Psoas muscle (tissue), 8 donors: ENCODE data around the gene GLT6D1. TPM values are rescaled to one million over a fixed set of nuclear protein-coding genes. Genes with fewer than 3 reads are reported as not detected.

Source experiments
- ATAC-seq, 4 donors: fragments of 200-7000 bp; cut with Tn5 transposase; one replicate each; pipeline ENCODE4 v1.9.1; 2020; ENCODE audit warnings: moderate library complexity in 3 of 4, mild to moderate bottlenecking in 2 of 4
- DNase-seq, 2 donors: peaks; one replicate each; pipeline ENCODE4 v3.0.0-alpha.2; 2020
- H3K27ac ChIP-seq: fragments of 200-600 bp; one replicate; pipeline ENCODE4 v1.8.0; 2022
- H3K27me3 ChIP-seq, 3 donors: fragments of 200-600 bp in 1 of 3; one replicate each; pipeline versions ENCODE4 v1.6.1 to v1.8.0; 2013 to 2022; ENCODE audit warnings: low read length in 2 of 3, mild to moderate bottlenecking in 2 of 3, moderate library complexity in 1 of 3; ENCODE audit not compliant: insufficient read depth in 3 of 3
- H3K36me3 ChIP-seq, 2 donors: fragments of 200-600 bp in 1 of 2; one replicate each; pipeline versions ENCODE4 v1.6.1 to v1.8.0; 2013 to 2022; ENCODE audit warnings: low read depth in 1 of 2, mild to moderate bottlenecking in 1 of 2, moderate library complexity in 1 of 2; ENCODE audit not compliant: insufficient read depth in 1 of 2
- H3K4me1 ChIP-seq: fragments of 200-600 bp; one replicate; pipeline ENCODE4 v1.8.0; 2022
- H3K4me3 ChIP-seq: fragments of 200-600 bp; one replicate; pipeline ENCODE4 v1.8.0; 2022; ENCODE audit warnings: mild to moderate bottlenecking
- H3K9me3 ChIP-seq: fragments of 200-600 bp; one replicate; pipeline ENCODE4 v1.8.0; 2022
- WGBS, 3 donors: extraction: QIAGEN DNeasy Blood & Tissue Kit; methylation state at CpG; one replicate each; pipeline versions ENCODE4 v1.1.6 to v1.1.7; 2013; 5-methylcytosine and 5-hydroxymethylcytosine counted together
- intact Hi-C, 2 donors: fragments of 100-400 bp; cut with DNase I; formaldehyde crosslinking; loops; one replicate each; pipeline versions ENCODE4 v1.11.0 to v1.14.2; 2022
- polyA plus RNA-seq, 3 donors: library from polyadenylated mRNA; stranded (reverse); fragments of 200-250 nt; gene quantifications; one replicate each; pipeline ENCODE4 v1.2.3, GENCODE V29; 2013
- total RNA-seq, 4 donors: library from RNA; stranded (reverse); fragmentation: NEBNext Ultra II Directional in 2 of 4; extraction: Animal tissue kit (Norgen Biotek cat#: 25700) in 2 of 4; gene quantifications; one replicate each; pipeline versions ENCODE4 v1.2.1 to v1.2.4, GENCODE V29; 2021 to 2023
- TF ChIP-seq, protein P1 (sequence below): fragments of 200-600 bp; IDR thresholded peaks from one replicate; pipeline ENCODE4 v1.8.0; 2022; ENCODE audit warnings: antibody characterized with exemption
- donor health status: healthy with polysubstance abuse.
- donor health status: DM: no; HTN: no; CAD: no; lungs with moderate emphysema.
- donor health status: Bipolar disorder and iron deficiency.
- donor health status: healthy.
- donor health status: DM: yes; HTN: yes; CAD: no.
- donor health status: DM: no; HTN: no; CAD: no.
- donor health status: DM: no; HTN: no; CAD: no.
- donor health status: DM: yes; HTN: yes; CAD: no.

GLT6D1 gene
- total and polyA plus RNA-seq, 7 donors = not detected

DNA sequence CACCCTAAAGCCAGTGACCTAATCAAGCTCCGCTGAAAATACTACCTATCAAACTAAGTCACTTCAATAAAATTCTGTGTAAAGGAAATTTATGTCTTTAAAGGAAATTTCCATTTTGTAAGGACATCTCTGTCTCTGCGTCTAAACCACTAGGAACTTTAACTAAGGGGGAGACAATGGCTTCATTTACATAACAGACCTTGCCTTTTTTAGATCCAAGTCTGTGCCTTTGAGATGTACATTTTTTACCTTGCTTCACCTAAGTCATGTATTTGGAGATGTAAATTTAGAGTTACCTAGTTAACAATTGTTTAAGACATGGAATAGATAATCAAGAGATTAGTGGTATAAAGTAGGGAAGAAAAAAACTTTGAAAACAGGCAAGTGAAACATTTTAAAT, 10.2 kb upstream of the GLT6D1 start:
- TF ChIP-seq, protein P1, sequence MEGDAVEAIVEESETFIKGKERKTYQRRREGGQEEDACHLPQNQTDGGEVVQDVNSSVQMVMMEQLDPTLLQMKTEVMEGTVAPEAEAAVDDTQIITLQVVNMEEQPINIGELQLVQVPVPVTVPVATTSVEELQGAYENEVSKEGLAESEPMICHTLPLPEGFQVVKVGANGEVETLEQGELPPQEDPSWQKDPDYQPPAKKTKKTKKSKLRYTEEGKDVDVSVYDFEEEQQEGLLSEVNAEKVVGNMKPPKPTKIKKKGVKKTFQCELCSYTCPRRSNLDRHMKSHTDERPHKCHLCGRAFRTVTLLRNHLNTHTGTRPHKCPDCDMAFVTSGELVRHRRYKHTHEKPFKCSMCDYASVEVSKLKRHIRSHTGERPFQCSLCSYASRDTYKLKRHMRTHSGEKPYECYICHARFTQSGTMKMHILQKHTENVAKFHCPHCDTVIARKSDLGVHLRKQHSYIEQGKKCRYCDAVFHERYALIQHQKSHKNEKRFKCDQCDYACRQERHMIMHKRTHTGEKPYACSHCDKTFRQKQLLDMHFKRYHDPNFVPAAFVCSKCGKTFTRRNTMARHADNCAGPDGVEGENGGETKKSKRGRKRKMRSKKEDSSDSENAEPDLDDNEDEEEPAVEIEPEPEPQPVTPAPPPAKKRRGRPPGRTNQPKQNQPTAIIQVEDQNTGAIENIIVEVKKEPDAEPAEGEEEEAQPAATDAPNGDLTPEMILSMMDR = no peak

GRCh38 chr9:135648494-135649410, 9.4 kb upstream of the GLT6D1 start:
- ATAC-seq (no peak), DNase-seq (no peak)
- no peak overlapping the region for H3K27ac ChIP-seq
- intact Hi-C loops = no loop called here
- no peaks in the 10 kb centered on the region for H3K36me3 ChIP-seq
- H3K4me1 ChIP-seq = no peaks in the 10 kb centered on the region
- H3K9me3 ChIP-seq = peaks cover 15% of the 10 kb centered on the region
- TF ChIP-seq, protein P1 = no peak
- no peak overlapping the region for H3K4me3 ChIP-seq
- H3K27me3 ChIP-seq = peaks cover 0 to 3% (median 2%) of the 10 kb centered on the region in 3 donors
- WGBS, 3 donors = 79 to 81% (median 80%) methylated on average over 10 of the region's 10 CpGs

More for the DNA sequence above, 10.2 kb upstream of the GLT6D1 start:
- ATAC-seq = no peak
- 60 to 72% (median 70%) methylated on average over 2 of the region's 2 CpGs for WGBS, 3 donors
- Histone ChIP-seq H3K27ac (no peak overlapping the region), H3K4me3 (no peak overlapping the region), H3K27me3 (peaks cover under 1 to 3% (median 2%) of the 10 kb centered on the region in 3 donors), H3K4me1 (no peaks in the 10 kb centered on the region), H3K9me3 (peaks cover 15% of the 10 kb centered on the region), H3K36me3 (no peaks in the 10 kb centered on the region)
- intact Hi-C loops = no loop called here
- DNase-seq = no peak

GRCh38 chr9:135647884-135648283, 8.5 kb upstream of the GLT6D1 start:
- H3K4me3 ChIP-seq = no peak overlapping the region
- H3K36me3 ChIP-seq = no peaks in the 10 kb centered on the region
- ATAC-seq (no peak), DNase-seq (no peak)
- H3K4me1 ChIP-seq = no peaks in the 10 kb centered on the region
- TF ChIP-seq, protein P1 = no peak
- H3K27ac ChIP-seq = no peak overlapping the region
- H3K27me3 ChIP-seq = peaks cover 0 to 3% (median 2%) of the 10 kb centered on the region in 3 donors
- H3K9me3 ChIP-seq = peaks cover 15% of the 10 kb centered on the region
- WGBS, 3 donors = 87 to 91% (median 87%) methylated on average over 4 of the region's 4 CpGs
- intact Hi-C loops = no loop called here

DNA sequence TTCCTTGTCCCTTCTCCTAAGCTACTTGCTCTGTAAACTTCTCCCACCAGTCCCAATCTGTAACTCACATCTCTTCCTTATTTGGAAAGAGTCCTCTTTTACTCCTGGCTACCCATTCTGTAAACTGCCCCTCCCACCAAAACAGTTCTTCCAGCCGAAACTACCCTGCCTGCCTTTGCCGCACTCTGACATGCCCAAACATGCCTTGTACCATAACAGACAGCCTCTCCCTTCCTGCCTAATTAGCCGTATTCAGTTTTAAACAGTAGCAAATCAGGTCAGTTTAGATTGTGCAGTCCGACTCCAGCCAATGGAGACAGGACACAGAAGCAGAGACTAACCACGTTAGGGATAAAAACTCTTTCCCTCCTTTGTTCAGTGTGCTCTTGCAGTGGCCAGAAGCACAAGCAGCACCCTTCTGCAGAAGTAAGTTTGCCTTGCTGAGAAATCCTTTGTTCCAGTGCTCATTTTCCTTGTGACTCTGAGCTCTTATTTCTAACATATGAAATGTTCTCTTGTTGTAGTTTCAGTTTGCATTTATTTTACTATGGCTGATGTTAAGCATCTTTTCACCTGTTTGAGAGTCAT, 5.4 kb upstream of the GLT6D1 start:
- H3K36me3 ChIP-seq = no peaks in the 10 kb centered on the region
- ATAC-seq (no peak), DNase-seq (no peak)
- intact Hi-C loops = no loop called here
- no peak overlapping the region for H3K27ac ChIP-seq
- H3K9me3 ChIP-seq = peaks cover 15% of the 10 kb centered on the region
- TF ChIP-seq, protein P1 = no peak
- 74 to 80% (median 80%) methylated on average over 5 of the region's 5 CpGs for WGBS, 3 donors
- no peak overlapping the region for H3K4me3 ChIP-seq
- H3K27me3 ChIP-seq = peaks cover 3 to 12% (median 5%) of the 10 kb centered on the region in 3 donors
- H3K4me1 ChIP-seq = no peaks in the 10 kb centered on the region
